Stimulated activated CD8-positive, alpha-beta memory T cell treated with anti-CD3 and anti-CD28 coated beads, Interleukin-7, amount 100 ng/mL, for 48 hours (primary cell): ENCODE measurements around the gene TMPRSS9.

Source experiments
- DNase-seq, 2 donors: peaks; one replicate each; pipeline ENCODE4 v3.0.0-alpha.2; 2020; ENCODE audit warnings: low read depth in 1 of 2; ENCODE audit errors: extremely low read depth in 1 of 2

TMPRSS9 gene

DNA sequence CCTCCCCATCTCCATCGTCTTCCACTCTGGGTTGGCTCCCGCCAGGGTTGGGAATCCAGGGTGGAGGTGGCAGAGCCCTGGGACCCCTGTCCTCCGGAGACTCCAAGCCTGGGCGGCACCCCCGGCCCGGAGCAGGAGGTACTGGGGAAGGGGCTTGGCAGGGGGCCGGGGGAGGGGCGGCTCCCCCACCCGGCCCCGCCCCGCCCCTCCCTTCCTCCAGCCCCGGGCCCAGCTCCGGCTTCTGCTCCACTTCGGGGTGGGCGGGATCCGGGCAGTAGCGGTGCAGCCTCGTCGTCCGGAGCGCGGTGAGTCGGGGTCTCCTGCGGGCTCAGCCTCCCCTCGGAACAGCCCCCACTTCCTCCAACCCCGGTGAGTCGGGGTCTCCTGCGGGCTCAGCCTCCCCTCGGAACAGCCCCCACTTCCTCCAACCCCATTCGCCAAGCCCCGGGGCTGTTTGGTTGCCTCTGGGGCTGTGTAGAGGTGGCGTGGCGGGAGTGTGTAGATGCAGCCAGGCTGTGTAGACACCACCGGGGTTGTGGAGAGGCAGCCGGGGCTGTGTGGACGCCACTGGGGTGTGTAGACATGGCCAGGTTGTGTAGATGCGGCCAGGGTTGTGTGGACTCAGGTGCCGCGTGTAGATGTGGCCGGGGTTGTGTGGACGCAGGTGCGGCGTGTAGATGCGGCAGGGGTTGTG is at the start of gene TMPRSS9:
TSS of gene TMPRSS9 (plus strand) at position 274 of the 694 bp plus-strand sequence. CDS start 29,521 bp downstream, outside the sequence.
- no peak for DNase-seq

DNA sequence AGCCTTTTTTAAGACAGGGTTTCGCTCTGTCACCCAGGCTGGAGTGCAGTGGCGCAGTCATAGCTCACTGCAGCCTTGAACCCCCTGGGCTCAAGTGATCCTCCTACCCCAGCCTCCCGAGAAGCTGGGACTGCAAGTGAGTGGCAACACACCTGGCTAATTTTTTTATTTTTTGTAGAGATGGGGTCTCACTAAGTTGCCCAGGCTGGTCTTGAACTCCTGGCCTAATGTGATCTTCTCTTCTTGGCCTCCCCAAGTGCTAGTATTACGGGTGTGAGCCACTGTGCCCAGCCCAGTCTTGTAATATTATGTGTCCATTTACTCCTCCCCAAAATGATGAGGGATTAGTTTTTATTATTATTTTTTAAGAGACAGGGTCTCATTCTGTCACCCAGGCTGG is 49.0 kb upstream of the TMPRSS9 start:
- no peak for DNase-seq

DNA sequence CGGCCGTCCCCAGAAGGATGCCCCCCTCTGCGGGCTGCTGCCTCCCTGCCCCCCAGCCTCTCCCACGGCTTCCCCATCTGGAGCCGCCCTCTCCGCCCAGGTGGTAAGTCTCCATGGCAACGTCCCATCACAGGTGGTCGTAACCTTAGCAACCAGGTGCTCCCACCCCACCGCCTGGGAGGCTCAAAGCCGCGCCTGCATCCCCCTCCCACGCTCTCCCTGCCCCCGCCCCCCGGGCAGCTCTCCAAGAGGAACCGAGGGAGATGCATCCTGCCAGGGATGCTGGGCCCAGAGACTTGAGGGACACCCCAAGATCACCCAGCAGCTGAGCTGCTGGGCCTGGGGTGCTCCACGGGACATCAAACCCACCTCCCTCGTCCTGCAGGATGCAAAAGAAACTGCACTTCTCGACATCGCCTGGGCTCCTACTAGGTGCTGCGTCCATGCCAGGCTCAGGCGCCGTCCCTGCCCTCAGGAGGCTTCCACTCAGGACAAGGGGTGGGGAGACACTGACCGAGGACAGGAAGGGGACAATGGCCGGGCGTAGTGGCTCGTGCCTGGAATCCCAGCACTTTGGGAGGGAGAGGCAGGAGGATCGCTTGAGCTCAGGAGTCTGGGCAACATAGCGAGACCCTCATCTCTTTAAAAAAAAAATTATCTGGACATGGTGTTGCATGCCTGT is 47.1 kb upstream of the TMPRSS9 start:
- no peak for DNase-seq

DNA sequence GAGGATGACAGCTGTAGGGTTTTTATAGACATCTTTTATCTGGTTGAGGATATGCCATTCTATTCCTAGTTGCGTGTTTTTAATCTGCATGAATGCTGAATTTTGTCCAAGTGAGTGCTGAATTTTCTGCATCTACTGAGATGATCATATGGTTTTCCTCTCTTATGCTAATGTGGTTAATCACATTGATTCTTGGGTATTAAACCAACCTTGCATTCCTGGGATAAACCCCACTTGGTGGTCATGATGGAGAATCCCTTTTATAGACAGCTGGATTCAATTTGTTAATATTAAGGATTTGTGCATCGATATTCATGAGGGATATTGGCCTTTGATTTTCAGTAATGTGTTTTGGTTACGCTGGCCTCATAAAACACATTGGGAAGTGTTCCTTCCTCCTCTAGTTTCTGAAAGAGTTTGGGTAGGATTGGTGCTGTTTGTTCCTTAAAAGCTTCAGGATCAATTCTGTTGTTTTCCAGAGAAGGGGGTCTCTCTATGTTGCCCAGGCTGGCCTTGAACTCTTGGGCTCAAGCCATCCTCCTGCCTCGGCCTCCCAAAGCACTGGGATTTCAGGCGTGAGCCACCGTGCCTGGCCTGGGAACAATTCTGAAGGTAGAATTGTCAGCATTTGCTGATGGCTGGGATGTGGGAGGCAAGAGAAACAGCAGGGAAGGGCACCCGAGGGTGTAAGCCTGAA is 44.8 kb upstream of the TMPRSS9 start:
- DNase-seq, result no peak

DNA sequence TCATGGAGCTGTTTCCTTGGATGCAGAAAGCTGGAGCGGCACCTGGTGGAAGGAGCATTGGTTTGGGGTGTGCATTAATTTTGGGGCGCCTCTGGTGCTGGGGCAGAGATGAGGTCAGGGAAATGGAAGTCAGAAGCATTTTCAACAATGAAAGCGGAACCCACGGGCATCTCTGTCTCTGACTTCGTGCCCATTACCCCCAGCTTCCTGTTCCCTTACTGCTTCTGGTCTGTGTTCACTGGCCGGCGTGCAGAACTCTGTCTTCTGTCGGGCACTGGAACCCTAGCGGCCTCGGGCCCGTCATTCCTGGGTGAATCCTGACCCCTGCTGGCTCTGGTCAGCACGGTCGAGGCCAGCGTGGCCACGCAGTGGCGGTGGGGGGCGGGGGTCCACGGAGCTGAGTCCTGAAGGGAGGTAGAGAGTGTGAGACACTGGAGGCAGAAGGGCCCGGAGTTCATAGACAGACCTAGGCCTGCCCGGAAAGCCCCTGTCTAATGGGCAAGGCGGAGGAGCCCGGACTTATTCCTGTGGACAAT is 44.2 kb upstream of the TMPRSS9 start:
- no peak for DNase-seq

DNA sequence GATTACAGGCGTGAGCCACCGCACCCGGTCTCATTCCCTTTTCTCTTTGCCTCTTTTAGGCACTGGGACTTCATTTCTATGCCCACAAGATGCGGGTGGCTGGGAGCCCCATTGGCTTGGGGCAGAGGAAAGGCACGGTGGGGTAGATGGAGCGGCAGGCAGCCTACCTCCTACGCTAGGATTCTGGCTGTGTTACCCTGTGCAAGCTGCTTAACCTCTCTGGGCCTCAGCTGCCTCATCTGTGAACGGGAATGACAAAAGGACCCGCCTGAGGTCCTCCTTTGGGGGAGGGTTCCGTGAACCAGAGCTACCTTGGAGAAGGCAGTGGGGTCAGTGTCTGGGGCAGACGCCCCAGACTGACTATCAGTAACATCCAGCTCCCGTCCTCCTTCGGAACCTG is 42.8 kb upstream of the TMPRSS9 start:
- DNase-seq, result no peak

DNA sequence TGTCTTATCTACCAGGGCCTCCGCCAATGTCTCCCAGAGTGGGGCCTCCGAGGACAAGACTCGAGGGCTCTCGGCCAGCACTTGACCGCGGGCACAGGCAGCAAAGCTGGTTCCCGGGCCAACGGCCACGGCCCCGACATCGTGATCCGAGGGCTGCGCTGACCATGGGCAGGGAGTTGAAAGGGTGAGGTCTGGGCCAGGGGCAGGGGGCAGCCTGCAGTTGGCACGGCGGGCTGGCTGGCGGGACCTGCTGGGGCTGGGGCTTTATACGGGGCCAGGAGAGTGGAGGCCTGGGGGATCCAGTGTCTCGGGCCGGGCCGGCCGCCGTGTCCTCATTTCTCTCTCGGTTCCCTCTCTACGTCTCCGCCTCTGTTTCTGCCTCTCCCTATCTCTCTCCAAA is 42.3 kb upstream of the TMPRSS9 start:
- DNase-seq, result no peak

DNA sequence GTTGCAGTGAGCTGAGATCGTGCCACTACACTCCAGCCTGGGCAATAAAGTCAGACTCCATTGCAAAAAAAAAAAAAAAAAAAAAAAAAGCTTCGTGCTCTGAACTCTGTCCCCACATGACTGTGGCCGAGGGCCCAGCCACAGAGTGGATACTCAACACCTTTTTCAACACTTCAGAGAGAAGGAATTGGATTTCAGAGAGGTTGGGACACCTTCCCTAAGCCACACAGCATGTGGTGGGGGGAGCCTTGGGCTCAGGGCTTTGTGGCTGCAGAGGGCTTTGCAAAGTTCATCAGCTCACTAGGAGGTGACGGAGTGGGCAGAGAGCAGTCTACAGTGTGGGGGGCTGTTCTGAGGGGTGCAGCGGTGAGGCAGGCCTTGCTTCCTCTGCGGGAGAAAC is 41.1 kb upstream of the TMPRSS9 start:
- DNase-seq, result no peak

DNA sequence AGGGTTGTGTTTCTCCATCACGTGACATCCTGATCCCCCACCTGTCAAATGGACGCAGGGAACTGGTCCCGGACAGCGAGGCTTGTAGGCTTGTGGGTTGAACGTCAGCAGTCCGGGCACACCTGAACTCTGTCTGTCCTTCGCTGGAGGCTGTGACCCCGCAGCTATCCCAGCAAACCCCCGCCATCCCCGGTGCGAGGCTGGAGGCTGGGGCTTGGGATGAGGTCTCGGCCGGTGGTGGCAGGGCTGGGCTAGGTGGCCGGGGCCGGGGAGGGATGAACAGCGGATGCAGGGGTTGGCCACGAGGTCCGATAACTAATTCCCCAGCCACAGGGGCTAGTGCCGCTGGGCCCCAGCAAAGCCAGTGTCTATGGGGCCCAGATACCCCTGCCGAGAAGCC is 40.5 kb upstream of the TMPRSS9 start:
- no peak for DNase-seq

DNA sequence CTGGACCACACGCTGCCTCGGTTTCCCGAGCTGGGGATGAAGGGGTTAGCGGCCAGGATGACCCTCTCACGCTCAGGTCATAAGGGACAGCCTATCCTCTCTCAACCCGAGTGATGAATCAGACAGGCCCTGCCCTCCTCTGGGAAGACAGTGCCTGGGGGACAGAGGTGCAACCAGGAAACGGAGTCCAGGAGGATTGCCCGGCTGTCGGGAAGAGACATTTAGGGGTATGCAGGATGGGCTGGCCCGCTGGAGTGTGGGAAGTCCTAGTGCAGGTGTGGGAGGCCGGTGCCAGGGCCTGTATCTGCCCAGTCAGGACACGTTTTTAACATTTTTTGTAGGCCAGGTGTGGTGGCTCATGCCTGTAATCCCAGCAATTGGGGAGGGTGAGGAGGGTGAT is 40.0 kb upstream of the TMPRSS9 start:
- no peak for DNase-seq

DNA sequence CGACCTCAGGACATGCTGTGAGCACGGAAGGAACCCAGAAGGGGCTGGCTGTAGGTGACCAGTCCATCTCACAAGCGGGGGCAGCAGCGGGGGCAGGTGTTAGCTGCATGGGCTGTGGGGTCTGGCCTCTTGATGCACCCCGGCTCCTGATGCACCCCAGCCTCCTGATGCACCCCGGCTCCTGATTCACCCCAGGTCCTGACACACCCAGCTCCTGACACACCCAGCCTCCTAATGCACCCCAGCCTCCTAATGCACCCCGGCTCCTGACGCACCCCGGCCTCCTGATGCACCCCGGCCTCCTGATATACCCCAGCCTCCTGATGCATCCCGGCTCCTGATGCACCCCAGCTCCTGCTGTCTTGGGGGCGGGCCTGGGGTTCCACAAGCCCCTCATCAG is 39.1 kb upstream of the TMPRSS9 start:
- DNase-seq, result no peak

DNA sequence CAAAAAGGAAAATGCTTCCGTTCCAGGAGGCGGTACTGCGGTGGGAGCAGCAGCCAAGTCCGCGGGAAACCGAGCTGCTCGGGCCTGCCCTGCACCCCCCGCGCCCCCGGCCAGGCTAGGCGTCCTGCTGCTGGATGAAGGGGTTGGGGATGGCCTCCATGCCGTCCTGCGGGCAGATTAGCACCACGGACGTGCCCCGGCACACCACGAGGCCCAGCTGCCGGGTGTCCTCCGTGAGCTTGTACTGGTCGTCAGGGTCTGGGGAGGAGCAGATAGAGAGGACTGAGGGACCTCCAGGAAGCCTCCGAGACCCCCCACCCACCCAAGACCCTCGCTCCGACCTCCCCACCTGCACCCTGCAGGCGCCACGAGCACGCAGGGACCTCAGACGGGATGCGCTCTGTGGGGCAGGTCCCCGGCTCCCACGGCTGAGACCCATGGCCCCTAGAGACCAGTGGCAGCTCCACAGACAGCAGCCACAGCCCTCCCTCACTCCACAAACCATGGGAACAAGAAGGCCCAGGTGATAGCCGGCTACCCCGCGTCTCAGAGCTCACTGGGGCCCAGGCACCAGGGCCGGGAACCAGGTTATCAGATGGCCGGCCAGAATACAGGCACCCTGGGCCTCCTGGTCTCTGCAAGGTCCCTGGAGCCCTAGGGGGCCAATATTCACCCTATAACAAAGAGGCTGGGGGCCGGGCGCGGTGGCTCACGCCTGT is 38.3 kb upstream of the TMPRSS9 start:
- DNase-seq, result no peak

DNA sequence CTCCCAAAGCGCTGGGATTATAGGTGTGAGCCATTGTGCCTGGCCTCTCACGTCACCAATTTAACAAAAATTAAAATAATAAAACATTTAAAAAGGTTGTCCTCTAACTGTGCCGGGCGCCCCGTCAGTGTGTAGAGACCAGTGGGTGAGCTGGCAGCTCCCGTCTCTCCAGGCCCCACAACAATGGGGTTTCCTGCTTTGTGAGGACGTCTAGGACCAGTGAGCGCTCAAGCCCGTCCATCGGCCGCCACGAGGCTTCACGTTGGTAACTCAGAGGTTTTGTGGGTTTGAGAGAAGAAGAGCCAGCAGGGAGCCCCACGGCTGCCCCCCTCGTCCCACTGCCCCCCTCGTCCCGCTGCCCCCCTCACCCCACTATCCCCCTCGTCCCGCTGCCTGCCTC is 36.4 kb upstream of the TMPRSS9 start:
- DNase-seq, result no peak

DNA sequence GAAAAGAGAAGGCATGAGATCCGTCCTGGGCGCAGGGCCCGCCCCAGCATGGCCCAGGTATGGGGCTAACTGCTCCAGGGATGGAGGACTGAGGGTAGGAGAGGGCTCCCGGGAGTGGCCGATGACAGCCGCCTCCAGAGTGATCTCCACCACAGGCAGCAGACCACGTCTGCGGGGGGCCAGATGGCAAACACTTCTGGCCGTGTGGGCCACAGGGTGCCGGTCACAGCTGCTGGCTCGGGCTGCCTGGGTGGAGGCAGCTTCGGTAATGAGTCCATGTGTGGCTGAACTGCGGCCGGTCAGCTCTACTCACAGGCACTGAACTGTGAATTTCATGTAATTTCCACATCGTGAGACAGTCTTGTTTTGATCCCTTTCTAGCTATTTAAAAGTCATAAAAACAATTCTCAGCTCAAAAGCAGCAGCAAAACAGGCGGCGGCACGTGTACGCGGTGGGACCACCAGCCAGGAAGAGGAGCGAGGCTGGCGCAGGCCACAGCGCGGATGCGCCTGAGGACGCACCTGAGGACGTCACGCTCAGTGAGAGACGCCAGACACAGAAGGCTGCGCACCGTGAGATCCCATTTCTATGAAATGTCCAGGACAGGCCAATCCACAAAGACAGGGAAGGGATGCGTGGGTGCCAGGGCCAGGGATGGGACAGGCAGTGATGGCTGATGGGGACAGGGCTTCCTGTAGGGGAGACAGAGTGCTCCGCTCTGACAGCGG is 35.7 kb upstream of the TMPRSS9 start:
- DNase-seq, result no peak

DNA sequence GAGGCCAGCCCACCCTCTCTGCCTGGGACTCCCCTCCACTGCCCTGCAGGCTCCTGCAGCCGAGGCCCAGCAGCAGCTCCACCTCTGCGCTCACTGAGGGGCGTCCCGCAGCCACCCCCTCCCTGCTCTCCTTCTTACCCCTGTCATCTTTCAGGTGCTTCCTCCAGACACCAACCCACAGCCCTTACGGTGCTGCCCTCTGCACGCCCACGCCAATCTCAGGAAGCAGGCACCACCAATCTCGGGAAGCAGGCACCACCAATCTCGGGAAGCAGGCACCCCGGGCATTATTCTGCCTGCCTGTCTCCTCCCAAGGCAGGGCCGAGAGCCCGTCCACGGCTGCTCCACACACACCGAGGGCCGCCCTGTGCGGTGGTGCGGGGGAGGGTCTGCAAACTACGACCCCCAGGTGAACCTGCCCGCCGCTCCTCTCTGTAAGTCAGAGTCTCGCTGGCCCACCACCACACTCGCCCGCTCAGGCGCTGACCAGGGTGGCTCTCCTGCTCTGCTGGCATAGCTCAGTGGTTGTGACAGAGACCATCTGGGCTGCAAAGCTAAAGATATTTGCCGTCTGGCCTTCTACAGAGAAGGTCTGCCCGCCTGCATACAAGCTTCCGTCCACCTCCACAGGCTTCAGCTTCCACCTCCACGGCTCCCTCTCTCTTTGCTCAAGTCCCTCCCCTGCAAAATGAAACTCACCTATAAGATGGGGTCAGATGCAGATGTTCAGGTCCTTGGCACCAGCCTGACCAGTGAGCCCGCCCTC is 34.6 kb upstream of the TMPRSS9 start:
- no peak for DNase-seq

DNA sequence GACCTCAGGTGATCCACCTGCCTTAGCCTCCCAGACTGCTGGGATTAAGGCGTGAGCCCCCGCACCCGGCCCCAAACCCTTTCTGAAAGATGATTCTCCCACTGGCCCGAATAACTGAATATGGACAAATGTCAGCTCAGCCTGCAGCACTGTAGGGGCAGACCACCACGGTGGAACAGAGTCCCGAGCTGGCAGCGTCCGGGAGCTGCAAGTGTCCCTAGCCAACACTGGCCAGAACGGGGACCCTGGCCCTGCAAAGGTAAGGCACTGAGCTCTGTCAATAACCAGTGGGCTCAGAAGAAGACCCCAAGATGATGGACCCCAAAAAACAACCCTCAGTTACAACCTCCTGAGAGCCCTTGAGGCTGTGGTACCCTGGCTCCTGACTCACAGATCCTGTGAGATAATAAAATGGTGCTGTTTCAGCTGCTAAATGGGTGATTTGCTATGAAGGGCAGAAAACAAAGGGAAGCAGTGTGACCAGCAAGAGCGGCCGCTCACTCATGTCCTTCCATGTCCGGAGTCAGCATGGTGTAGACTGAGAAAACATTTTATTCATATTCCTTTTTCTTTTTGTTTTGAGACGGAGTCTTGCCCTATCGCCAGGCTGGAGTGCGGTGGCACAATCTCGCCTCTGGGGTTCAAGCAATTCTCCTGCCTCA is 33.2 kb upstream of the TMPRSS9 start:
- no peak for DNase-seq

DNA sequence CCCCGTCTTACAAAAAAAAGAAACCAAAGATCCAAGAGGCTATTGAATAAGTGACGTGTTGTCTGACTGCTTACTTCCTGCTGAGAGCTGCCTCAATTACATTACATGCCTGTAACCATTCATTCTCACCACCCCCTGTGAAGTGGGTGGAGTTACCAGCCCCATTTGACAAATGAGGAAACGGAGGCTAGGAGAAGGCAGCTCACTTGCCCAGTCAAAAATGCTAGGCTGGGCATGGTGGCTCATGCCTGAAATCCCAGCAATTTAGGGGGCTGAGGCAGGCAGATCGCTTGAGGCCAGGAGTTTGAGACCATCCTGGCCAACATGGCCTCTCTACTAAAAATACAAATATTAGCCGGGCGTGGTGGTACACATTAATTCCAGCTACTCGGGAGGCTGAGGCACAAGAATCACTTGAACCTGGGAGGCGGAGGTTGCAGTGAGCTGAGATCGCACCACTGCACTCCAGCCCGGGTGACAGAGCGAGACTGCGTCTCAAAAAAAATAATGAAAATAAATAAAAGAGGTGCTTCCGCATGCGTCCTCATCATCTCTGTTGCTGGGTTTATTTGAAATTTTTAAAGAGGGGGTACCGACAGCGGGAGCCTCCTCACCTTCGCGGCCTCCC is 32.2 kb upstream of the TMPRSS9 start:
- peak; percentile 37 to 65 for DNase-seq

DNA sequence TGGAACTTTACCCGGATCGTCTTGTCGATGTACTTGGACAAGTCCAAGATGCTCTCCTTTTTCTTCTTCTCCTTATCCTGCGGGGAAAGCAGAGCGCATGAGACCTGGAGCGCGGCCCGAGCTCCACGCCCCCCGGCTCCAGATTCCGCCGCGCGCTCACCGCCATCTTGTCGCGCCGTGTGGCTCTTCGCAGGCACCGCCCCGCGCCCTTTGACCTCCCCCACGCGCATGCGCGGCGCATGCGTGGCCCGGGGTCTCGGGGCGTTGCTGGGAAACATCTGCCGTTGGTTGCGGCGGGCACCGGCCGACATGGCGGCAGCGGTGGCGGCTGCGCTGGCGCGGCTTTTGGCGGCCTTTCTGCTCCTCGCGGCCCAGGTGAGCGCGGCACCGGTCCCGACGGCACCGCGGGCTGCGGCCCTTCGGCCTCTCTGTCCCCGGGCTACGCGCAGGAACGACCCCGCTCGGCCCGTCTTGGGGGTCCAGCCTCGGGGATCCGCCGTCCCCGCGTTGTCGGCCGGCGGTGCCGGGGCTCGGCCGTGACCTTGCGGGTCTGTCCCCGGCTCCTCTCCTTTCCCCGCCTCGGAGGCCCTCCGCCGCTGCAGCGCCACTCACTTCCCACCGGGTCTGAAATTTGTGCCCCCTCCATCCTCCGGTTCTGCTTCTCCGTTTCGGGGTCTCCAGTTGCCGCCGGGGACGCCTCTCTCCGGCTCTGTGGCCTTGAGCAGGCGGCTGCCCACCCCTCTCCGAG is 31.5 kb upstream of the TMPRSS9 start, which contains the start of the genes LSM7 and SPPL2B:
TSS of gene LSM7 (minus strand) at position 186 of the 748 bp plus-strand sequence. CDS start at position 166, 20 bp downstream.
TSS of gene SPPL2B (plus strand) at position 284 of the 748 bp plus-strand sequence. CDS start at position 310, 26 bp downstream.
- peak; percentile 82 to 90 for DNase-seq
